ENCODE data around the gene NF2.
"Not testable (repeated sequence)": the region's sequence is repeated elsewhere in the genome, so short reads cannot be mapped to it uniquely, and the experiment has no call there.

The NF2 gene

DNA sequence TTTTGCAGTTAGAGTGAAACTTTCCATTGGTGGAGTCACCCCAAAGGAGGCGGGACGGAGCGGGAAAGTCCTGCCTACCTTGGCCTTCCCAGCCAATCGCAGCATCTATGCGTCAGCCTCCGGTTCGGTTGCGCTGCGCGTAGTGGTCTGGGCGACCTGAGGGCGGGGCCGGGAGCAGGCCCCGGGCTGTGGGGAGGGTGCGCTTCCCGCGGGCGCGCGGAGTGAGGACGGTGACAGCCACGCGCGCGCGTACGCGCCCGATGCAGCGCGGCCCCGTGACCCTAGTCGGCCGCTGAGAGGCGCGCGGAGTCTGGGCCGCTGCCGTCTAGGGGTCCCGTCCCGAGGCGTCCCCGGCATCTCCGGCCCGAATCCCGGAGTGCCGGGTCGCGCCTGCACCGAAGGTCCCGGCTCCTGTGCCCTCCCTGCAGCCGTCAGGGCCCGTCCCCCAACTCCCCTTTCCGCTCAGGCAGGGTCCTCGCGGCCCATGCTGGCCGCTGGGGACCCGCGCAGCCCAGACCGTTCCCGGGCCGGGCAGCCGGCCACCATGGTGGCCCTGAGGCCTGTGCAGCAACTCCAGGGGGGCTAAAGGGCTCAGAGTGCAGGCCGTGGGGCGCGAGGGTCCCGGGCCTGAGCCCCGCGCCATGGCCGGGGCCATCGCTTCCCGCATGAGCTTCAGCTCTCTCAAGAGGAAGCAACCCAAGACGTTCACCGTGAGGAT is at the start of gene NF2:
Gene NF2 (plus strand): TSS at position 276 of the 718 bp plus-strand sequence. CDS start 366 bp downstream, at position 642.
- peak; percentile 98 for DNase-seq (ENCODE audit: low read depth)

DNA sequence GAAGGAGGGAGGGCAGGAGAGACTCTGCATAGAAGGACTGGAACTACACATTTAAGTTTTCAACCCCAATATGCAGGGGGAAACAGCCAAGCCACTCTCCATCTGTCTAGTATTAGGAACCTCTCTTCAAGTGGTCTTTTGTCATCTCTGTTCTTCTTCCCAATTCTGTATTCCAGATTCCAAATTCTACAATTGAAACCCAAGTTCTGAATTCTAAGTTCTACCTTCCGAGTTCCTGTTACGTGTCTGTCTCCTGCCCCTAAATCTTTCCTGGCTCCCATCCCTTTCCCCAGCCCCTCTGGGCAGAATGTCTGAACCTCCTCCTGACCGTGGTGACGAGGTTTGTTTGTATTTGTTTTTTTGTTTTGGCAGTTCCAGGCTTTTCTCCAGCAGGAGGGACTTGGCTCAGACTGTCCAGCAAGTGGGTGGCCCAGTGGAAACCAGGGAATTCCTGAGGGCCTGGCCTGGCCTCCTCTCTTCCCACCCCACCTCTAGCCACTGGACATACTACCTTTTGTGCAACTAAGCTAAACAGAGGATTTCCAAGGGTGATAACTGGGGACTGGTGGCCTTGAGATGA is 48.3 kb upstream of the NF2 start:
- no peak for DNase-seq (ENCODE audit: low read depth)

DNA sequence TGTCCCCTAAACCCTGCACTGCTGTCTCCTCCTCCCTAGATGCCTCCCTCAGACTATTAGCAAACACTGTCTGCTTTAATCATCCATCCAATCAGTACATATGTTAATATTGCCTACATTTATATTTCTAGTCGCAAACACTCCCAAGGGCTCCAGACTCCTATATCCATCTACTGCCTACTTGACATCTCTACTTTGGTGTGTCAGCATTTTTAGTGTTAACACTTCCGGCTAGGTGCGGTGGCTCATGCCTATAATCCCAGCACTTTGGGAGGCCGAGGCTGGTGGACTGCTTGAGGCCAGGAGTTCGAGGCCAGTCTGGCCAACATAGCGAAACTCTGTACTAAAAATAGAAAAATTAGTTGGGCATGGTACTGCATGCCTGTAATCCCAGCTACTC is 44.4 kb upstream of the NF2 start:
- DNase-seq (ENCODE audit: low read depth), result no peak

DNA sequence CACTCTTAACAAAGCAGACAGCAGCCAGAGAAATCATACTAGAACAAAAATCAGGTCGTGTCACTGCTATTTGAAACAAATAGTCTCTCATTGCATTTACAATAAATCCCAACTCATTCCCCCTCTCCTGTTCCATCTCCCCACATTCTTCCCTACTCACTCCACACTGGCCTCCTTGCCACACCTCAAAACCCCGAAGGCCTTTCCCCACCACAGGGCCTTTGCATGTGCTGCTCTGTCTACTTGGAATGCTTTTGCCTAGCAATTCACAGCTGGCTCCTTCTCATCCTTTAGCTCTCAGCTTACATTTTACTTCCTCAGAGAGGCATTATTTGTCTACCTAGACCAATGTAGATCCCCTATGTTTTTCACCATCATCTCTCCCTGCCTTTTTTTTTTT is 43.6 kb upstream of the NF2 start:
- no peak for DNase-seq (ENCODE audit: low read depth)

DNA sequence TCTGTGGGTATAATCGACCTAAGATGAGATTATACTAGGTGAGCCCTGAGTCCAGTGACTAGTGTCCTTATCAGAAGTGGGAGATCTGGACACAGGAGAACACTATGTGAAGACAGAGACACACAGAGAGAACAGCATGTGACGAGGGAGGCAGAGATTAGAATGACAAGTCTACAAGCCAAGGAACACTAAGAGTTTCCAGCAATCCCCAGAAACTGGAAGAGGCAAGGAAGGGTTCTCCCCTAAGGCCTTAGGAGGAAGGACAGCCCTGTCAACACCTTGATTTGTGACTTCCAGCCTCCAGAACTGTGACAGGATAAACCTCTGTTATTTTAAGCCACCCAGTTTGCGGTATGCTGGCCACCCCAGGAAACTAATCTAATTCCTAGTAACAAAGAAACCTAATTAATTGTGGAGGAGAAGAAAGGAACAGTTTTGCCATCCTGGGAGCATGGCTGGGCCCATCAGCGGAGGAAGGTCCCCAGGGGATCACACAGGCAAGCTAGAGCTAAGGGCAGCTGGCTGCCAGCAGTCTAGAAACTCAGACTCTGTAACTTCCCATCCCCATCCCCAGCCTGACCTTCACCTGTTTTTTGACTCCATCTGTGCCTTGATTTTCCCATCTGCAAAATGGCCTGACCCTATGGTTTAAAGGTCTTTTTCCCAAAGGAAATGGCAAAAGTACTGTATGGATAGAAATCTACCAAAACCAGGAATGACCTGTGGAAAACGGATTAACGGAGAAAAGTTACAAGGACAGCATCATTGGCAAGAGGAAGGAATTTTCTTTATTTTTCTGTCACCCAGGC is 39.6 kb upstream of the NF2 start:
- DNase-seq (ENCODE audit: low read depth), result no peak

DNA sequence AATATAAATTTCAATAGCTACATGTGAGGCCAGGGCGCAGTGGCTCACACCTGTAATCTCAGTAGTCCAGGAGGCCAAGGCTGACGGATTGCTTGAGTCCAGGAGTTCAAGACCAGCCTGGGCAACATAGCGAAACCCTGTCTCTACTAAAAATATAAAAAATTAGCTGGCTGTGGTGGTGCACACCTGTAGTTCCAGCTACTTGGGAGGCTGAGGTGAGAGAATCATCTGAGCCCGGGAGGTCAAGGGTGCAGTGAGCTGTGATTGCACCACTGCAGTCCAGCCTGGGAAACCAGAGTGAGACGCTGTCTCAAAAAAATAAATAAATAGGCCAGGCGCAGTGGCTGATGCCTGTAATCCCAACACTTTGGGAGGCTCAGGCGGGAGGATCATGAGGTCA is 36.9 kb upstream of the NF2 start:
- DNase-seq (ENCODE audit: low read depth), result not testable (repeated sequence)

DNA sequence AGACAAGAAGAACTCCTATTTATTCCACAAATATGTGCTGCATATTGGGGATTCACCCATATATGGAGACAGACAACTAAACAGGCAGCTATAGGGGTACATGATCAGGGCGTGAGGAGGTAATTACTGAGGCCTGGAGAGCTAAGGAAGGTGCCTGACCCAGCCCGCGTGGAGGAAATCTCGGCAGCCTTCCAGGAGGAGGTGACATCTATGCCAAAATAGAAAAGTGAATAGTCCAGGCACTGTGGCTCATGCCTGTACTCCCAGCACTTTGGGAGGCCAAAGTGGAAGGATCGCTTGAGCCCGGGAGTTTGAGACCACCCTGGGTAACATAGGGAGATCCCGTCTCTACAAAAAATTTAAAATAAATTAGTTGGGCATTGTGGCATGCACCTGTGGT is 36.1 kb upstream of the NF2 start:
- DNase-seq (ENCODE audit: low read depth), result no peak

DNA sequence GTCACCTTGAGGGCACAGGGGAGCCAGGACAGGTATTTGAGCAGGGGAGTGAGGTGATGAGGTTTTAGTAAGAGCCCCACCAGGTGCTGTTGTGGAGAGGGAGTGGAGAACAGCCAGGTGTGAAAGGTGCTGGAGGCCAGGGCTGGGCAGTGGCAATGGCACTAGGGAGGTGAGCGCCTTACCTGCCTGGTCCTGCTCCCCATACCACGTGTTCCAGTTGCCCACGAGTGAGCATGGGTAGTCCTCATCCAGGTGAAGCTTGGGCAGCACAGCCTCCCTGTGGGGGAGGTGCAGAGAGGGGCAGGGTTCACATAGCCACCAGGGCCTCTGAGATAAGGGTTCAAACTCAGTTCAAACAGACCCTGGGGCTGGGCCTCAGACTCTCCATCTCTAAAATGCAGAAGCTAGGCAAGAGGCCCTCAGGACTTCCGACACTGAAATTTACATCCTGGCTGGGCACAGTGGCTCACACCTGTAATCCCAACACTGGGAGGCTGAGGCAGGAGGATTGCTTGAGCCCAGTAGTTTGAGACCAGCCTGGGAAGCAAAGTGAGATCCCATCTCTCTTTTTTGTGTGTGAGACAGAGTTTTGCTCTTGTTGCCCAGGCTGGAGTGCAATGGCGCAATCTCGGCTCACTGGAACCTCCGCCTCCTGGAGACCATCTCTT is 34.3 kb upstream of the NF2 start:
- DNase-seq (ENCODE audit: low read depth), result no peak

DNA sequence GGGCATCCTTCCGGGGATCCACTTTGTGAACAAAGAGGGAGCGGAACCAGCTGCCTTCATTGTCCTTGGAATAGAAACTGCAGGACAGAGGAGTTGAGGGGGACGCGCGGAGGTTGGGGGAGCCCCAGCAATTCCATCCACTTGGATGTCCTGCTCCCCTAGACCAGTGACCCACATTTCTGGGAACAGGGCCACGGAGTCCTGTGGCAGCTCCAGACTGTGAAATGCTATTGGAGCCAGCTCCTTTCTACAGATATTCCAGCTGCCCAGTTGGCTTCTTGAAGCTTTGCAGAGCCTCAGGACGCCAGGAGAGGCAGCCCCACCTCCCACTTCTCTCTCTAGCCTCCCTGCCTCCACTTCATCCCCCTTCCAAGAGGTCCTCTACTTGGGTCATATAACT is 33.0 kb upstream of the NF2 start:
- no peak for DNase-seq (ENCODE audit: low read depth)

DNA sequence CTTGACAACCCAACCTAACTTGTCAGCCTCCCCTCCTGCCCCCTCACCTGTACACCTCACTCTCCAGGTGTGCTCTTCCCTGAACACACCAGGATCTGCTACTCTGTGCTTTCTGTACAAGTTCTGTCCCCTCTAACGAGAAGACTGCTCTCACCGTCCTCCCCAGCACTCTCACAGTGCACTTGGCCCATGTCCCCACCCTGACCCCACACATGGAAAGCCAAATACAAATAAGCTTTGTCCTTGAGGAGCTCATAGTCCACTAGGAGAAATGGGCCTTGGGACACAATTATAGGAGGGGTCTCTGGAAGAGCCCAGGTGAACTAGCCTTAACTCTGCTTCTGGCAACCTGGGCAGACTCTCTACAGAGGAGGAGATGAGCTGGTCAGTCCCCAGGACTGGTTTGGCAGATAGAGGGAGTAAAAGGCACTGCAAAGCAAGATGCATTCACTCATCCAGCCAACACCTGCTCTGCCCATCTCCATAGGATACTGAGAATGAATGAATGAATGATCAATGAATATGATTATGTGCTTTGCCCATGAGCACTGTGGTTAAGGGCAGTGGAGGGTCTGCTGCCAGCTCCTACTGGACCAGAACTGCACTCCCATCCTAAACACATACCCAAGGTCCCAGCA is 32.4 kb upstream of the NF2 start:
- DNase-seq (ENCODE audit: low read depth), result no peak

DNA sequence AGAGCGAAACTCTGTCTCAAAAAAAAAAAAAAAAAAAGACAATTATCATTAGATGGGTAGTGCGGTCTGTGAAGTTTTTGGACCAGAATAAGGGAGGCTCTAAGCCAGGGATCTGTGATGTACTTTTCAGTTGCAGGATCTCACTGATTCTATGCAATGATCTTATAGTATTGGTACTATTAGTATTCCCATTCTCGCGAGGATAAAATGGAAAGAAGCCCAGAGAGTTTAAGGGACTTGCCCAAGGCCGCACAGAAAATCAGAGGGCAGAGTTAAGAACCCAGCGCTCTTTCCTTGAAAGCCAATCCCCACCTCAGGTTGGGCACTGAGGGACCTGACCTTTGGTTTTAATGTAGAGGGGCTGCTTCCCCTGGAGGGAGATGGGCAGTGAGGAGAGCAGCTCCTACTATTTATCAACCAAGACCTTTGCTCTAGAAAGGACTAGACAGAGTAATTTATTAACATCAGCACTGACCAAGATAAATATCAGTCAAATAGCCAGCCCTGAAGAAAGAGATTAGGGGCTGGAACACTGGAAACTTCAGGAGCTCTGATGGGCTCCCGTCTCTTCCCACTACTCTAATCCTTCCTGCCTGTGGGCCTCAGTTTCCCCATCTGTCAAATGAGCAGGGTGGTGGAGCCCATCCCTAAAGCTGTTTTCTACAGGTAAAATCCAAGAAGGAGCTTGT is 28.5 kb upstream of the NF2 start:
- DNase-seq (ENCODE audit: low read depth), result no peak

DNA sequence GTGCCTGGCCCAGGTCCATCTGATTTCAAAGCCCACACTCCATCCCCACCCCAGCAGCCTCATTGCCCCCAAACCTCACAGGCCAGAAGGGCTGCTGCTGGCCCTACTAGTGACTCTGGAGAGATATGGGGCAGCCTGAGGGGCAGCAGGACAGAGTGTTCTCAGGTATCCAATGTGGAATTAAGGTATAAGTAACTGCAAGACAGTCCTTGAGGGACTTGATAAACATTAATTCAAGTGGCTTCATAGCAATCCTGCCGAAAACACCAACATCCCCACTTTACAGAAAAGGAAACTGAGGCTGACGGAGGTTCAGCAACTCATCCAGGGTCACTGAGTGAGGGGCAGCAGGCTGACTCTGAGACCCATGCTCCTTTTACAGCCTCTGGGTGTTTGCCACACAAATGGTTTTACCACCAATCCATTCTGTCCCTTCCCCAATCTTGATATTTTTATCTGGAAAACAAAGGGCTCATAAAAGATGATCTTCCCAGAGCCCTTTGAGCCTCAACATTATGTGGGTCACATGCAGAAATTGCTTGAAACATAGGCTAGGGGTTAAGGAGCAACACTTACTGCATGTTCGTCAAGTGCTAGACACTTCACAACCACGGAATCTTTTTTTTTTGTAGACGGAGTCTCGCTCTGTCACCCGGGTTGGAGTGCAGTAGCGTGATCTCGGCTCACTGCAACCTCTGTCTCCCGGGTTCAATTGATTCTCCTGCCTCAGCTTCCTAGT is 24.8 kb upstream of the NF2 start:
- no peak for DNase-seq (ENCODE audit: low read depth)

DNA sequence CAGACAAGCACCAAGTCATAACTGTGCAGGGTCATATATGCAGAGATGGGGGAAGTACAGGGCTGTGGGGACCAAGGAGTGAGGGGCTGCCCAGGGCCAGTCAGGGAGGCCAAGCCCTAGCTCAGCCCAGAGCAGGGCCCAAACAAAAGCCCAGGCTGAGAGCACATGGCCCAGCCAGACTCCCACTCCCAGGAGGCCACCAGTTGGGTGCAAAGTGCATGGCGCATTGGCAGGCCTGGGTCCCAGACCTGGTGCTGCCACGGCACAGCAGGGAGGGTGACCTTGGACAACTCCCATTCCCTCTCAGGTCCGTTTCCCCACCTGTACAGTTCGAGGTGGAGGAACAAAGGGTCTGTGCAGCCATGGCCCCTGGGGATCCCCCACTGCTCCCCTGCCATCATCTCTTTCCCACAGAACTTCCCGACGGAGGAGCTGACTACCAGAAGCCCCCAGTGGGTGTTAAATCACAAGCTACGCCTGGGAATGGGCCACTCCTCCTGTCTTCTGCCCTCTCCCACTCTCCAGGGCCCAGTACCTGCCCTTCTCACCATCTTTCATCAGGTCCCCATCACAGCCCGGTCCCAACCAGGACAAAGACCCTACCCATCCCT is 23.1 kb upstream of the NF2 start:
- DNase-seq (ENCODE audit: low read depth), result no peak

DNA sequence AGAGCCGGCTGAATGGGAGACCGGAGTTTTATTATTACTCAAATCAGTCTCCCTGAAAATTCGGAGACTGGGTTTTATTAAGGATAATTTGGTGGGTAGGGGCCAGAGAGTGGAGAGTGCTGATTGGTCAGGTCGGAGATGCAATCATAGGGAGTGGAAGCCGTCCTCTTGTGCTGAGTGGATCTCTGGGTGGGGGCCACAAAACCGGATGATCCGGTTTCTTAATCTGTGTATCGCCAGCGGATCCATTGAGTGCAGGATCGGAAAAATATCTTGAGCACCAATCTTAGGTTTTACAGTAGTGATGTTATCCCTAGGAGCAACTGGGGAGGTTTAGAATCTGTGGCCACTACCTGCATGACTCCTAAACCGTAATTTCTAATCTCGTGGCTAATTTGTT is 21.6 kb upstream of the NF2 start:
- DNase-seq (ENCODE audit: low read depth), result no peak

DNA sequence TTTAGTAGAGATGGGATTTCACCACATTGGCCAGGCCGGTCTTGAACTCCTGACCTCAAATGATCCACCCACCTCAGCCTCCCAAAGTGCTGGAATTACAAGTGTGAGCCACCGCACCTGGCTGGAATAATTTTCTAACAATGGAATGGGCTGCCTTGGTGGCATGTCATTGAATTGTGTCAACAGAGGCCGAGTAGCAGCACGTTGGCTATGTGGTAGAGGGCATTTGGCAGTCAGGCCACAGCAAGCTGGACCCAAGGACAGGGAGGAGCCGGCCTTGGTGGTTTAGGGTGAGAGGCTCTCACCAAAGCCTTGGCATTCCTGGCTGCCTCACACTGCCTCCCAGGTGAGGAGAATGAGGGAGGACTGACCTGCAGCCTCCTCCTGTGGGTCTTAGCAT is 18.5 kb upstream of the NF2 start:
- DNase-seq (ENCODE audit: low read depth), result no peak

DNA sequence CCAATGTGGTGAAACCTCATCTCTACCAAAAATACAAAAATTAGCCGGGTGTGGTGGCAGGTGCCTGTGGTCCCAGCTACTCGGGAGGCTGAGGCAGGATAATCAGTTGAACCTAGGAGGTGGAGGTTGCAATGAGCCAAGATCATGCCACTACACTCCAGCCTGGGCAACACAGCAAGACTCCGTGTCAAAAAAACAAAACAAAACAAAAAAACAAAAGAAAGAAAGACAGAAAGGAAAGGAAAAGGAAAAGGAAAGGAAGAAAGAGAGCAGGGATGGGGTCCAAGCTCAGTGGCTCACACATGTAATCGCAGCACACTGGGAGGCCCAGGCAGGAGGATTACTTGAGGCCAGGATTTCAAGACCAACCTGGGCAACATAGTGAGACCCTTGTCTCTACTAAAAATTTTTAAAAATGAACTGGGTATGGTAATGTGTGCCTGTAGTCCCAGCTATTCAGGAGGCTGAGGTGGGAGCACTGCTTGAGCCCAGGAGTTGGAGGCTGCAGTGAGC is 17.2 kb upstream of the NF2 start:
- not testable (repeated sequence) for DNase-seq (ENCODE audit: low read depth)

DNA sequence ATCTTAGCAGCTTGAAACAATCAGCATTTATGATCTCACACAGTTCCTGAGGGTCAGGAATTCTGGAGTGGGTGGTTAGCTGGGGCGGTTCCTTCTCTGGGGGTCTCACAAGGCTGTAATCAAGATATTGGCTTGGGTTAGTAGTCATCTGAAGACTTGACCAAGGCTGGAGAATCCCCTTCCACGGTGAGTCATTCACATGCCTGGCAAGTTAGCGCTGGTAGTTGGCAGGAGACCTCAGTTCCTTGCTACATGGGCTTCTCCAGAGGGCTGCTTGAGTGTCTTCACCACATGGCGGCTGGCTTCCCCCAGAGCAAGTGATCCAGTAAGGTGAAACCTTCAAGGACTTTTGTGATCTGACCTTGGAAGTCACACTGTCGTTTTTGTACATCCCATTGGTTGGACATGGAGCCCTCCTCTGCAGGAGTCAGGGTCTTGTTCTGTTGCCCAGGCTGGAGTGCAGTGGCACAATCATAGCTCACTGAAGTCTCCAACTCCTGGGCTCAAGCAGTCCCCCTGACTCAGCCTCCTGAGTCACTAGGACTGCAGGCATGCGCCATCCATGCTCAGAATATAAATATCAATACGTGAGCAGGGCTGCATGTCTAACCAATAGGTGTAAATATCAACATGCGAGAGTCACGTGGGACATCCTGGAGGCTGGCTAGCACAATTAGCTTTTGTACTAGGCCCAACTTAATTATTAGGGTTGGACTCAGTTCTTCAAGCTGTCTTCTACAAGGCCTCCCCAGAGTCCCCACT is 15.3 kb upstream of the NF2 start:
- peak; percentile 70 for DNase-seq (ENCODE audit: low read depth)

DNA sequence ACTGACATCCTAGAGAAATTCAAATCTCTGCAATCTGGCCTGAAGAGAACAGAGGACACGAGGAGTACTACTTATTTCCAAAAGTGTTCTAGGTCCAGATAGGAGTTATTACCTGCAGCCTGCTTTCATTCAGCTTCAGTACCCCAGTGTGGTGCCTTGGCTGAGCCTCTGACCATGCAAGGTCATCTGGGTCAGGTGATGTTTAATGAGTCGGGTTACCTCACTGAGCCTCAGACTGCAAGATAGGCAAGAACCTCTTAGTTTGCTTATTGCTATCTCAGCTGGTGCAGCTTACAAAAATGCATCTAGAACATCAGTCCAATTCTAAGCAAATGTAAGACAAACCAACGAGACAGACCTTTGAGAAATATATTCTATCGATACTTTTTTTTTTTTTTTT is 9.5 kb upstream of the NF2 start:
- no peak for DNase-seq (ENCODE audit: low read depth)

DNA sequence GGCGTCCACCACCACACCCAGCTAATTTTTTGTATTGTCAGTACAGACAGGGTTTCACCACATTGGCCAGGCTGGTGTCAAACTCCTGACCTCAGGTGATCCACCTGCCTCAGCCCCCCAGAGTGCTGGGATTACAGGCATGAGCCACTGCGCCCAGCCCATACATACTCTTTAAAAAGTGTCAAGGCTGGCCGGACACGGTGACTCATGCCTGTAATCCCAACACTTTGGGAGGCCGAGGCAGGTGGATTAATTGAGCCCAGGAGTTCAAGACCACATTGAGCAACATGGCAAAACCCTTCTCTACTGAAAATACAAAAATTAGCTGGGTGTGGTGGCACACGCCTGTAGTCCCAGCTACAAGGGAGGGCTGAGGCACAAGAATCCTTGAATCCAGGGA is 9.0 kb upstream of the NF2 start:
- DNase-seq (ENCODE audit: low read depth), result not testable (repeated sequence)

All from non-pigmented ciliary epithelial cell (primary cell).